GOT3 (cell line): ENCODE measurements around the gene HPS4.
"Not testable (repeated sequence)": the region's sequence is repeated elsewhere in the genome, so short reads cannot be mapped to it uniquely, and the experiment has no call there.

Experiments used
- DNase-seq: peaks from one replicate; lab custom pipeline; 2025; ENCODE audit warnings: mixed read lengths; lab: John Stamatoyannopoulos, UW

Gene HPS4

DNA sequence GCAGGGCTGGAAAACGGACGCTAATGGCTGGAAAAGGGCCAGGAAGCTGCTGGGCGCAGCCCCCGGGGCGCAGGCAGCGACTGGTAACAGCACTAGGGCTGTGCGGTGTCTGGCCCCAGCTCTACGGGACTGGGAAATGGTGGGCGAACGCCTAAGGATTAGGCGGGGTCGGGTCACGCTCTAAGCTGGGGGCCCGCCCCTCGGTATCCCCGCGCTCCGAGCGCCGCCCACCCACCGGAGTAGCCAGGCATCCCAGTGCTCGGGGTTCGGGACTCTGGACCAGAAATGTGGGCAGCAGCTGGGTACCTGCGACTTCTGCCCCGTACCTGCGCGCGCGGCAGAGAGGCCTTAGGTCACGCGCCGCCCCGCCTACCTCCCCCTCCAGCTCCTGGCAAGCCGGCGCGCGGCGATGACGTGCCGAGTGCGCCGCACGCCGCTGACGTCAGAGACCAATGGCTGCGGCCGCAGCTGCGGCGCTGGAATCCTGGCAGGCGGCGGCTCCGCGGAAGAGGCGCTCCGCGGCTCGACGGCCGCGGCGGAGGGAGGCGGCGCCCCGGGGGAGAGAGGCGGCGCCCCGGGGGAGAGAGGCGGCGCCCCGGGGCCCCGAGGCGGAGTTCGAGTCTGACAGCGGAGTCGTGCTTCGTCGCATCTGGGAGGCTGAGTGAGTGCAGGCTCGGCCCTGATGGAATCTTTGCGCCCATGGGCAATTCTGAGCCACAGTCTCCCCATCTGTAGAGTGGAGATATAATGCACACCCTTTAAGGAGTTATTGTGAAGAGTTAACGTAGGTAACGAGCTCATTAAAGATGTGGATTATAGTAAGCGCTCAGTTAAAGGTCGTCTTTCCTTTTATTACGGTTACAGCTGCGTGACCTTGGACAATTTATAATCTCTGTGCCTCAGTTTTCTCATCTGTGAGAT lies at the start of gene HPS4, which contains the start of gene SRRD:
TSS of gene HPS4 (minus strand) at position 345 of the 921 bp plus-strand sequence. CDS start 2,021 bp downstream, outside the sequence.
TSS of gene SRRD (plus strand) at position 439 of the 921 bp plus-strand sequence. CDS start at position 453, 14 bp downstream.
- peak; percentile 52 for DNase-seq

DNA sequence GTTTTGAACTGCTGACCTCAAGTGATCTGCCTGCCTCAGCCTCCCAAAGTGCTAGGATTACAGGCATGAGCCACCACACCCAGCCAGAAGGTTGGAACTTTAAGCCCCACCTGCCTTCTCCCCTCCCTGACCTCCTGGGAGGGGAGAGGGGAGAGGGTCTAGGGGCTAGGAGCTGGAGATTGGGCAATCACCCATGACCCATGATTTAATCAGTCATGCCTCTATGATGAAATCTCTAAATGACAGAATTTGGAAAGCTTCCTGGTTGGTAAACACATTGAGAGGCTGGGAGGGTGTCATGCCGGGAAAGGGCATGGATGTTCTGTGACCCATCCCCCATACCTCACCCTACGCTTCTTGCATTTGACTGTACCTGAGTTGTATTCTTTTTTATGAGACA lies 45.8 kb upstream of the HPS4 start:
- DNase-seq = no peak

DNA sequence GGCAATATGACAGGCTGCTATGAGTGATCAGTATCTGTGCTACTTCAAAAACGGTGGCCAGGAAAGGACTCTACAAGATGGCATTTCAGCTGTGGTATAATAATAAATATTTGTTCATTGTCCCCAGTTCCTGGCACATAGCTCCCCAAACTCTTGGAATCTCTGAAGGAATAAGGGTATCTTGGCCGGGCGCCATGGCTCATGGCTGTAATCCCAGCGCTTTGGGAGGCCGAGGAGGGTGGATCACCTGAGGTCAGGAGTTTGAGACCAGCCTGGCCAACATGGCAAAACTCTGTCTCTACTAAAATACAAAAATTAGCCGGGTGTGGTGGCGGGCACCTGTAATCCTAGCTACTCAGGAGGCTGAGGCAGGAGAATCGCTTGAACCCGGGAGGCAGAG lies 44.9 kb upstream of the HPS4 start:
- not testable (repeated sequence) for DNase-seq

DNA sequence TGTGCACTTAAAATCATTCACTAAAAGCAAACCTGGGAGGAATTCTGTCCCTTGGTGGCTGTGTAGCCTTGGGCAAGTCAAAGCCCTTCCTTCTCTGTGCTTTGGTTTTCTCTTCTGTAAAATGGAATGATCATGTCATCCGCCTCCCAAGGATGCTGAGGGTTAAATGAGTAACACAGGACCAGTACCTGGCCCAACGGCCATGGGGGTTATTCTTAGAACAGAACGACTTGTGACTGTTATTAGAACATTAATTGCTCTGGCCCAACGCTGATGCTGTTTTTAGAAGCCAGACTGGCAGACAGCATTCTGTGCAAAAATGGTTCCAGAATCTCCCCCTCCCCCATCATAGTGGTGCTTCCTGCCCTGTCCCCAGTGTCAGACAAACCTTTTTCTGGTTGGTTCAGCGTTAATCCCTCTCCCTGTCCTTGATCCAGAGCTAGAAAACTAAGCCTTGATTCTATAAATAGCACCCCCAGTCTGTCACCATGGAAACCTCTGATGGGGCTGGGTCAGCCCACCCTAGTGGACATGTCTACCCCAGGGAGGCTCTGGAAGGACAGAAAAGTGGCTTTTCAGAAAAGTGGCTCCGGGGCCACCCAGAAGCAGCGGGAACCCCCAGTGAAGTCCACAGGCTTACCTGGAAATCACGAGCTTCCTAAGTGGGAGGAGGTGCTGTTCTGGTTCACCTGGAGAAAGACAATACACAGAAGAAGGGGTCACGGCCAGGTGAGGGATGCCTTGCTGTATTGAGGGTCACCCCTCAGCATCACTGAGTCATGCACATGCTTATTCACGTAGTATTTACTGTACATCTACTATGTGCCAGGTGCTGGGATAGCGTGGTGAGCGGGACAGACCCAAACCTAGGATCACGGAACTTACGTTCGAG lies 44.2 kb upstream of the HPS4 start:
- no peak for DNase-seq

DNA sequence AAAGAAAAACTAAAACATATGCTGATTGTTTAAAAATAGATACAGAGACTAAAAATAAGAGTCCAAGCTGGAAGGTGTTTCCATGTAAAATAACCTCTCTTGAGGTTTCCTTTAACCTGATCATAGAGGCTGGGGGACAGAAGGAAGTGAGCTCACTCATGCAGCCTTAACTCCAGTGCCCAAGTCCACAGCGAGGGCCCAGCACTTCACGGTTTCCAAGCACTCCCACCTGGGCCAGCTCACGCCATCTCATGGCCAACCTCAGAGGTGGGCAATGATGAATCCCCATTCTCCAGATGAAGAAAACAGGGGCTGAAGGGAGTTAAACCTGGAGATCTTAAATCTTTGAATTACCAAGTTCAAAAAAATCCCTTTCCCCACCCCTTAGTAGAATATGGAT lies 43.6 kb upstream of the HPS4 start:
- DNase-seq = no peak

DNA sequence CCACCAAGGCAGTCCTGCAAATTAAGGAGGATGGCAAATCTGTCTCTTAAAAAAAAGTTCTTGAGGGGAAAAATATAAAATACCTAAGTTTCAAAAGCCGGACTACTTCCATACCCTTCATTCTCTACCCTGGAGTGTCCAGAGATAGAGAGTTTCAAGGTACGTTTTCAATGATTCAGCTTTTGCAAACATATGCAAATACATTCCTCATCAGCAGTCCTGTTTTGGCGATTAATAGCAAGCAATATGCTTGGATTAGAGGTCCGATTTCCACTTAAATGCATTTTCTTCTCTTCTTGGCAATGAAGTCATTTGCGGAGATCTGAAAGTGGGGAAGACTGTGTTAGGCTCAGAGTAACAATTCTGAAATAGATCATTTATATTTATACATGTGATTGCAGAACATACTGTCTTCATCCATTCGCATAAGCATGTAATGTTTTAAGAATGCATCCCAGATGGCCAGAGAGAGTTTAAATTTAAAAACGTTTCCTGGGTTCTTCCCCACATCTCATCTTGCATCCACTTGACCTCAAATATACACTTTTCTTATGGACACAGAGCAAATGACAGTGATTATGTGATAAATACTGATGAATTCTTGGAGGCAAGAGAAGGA lies 42.5 kb upstream of the HPS4 start:
- no peak for DNase-seq

DNA sequence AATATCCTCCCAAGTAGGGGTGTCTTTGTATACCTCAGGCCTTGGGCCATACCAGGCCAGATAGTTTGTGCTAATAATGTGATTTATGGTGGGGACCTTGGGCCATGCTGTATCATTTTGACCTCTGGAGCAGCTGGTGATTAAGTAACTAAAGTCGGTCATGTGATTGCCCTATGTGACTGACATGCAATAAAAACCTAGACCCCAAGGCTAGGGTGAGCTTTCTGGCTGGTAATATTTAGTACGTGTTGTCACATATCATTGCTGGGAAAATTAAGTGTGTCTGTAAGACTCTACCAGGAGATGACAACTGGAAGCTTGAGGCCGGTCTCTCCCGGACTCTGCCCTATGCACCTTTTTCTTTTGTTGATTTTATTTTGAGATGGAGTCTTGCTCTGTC lies 41.3 kb upstream of the HPS4 start:
- DNase-seq = no peak

DNA sequence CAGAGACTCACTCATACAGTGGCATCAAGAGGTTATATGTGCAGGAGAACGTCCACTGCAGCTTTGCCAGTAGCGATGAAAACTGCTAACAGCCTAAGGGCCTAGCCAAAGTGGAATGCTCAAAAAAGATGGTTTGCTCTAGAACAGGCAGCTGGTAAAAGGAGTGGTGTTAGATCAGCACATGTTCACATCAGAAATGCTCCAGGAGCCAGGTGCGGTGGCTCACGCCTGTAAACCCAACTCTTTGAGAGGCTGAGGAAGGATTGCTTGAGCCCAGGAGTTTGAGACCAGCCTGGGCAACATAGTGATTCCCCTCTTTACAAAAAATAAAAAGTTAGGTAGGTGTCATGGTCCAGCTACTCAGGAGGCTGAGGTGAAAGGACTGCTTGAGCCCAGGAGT lies 39.0 kb upstream of the HPS4 start:
- no peak for DNase-seq

DNA sequence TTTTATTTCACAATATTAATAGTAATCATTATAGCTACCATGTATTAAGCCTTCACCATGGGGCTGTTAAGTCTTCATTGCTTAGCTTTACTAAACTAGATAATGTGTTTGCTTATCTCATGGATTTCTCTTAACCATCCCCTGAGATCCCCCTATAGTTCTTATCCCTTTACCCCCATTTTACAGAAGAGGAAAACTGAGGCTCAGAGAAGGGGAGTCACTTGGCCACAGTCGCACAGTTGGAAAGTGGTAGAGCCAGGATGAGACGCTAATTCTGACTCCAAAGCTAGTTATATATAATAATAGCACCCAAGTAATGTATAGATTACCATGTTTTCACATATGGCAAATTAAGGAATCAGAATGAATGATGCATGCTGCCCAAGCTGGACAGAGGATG lies 38.4 kb upstream of the HPS4 start:
- no peak for DNase-seq

DNA sequence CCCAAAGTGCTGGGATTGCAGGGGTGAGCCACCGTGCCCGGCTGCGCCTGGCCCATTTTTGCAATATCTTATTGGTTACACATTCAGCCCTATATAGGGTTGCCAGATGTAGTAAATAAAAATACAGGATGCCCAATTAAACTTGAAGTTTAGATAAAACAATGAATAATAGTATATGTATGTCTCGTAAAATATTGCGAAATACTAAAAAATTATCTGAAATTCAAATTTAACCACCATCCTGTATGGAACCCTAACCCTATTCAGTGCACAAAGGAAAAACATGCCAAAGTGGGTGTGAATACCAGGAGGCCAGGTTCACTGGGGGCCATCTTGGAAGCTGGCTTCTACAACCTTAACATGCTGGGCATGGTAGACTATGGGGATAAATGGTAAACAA lies 33.8 kb upstream of the HPS4 start:
- DNase-seq = no peak

DNA sequence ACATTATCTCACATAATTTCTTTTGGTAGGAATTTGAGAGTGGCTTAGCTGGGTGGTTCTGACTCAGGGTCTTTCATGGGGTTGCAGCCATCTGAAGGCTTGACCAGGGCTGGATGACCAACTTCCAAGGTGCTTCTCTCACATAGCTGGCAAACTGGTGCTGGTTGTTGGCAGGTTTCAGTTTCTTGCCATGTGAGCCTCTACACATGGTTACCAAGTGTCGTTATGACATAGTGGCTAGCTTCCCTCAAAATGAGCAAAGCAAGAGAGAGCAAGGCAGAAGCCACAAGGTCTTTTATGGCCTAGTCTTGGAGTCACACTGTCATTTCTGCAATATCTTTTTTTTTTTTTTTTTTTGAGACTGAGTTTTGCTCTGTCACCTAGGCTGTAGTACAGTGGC lies 32.9 kb upstream of the HPS4 start:
- no peak for DNase-seq

DNA sequence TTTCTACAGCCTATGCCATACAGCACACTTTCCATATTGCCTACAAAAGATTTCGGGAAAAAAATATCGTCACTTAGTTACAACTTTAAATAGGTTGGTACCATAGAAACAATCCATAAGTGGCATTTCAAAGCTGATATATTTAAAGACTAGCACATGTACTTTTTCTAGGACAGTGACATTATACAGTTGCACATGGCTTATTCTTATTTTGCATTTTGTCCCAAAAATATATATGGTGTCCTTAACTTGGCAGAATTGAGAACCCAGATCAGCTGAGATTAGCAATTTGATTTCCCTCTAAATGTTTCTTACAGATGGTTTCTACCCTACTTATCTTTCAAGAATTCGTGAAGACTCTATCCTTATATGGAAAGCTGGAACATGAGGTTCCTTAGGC lies 32.3 kb upstream of the HPS4 start:
- no peak for DNase-seq

DNA sequence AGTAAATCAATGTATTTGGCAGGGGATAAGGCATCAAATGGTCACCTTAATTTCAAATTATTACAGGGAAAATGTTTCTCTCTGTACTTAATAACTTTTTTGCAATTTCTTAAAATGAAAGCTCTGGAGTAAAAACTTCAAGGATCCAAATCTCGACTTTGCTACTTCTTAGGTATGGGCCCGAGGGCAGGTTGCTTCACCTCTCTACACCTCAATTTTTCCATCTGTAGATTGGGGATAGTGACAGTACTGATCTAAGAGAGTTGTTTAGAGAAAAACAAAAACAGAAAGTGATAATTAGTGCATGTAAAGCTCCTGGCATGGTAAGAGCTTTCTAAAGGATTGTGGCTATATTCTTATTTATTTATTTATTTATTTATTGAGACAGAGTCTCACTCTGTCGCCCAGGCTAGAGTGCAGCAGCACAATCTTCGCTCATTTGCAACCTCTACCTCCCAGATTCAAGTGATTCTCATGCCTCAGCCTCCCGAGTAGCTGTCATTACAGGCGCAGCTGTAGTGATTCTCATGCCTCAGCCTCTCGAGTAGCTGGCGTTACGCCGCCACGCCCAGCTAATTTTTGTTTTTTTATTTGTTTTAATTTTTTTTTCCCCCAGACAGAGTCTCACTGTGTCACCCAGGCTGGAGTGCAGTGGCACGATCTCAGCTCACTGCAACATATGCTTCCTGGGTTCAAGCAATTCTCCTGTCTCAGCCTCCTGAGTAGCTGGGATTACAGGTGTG lies 31.0 kb upstream of the HPS4 start:
- DNase-seq = no peak

DNA sequence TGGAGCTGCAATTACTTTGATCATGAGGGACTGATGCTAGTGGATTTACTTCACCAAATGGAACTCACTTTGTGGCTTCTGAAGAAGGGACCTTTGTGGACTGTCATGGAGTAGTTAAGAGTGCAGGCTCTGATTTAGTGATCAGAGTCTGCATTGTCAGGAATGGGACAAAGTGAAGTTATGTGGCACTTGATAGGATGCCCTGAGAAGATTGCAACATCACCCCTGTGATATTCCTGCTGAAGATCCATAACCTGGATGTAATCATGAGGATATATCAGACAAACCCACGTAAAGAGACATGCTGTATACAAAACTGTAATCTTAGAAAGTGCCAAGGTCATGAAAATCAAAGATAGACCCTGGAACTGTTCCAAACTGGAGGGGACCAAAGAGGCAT lies 30.3 kb upstream of the HPS4 start:
- no peak for DNase-seq

DNA sequence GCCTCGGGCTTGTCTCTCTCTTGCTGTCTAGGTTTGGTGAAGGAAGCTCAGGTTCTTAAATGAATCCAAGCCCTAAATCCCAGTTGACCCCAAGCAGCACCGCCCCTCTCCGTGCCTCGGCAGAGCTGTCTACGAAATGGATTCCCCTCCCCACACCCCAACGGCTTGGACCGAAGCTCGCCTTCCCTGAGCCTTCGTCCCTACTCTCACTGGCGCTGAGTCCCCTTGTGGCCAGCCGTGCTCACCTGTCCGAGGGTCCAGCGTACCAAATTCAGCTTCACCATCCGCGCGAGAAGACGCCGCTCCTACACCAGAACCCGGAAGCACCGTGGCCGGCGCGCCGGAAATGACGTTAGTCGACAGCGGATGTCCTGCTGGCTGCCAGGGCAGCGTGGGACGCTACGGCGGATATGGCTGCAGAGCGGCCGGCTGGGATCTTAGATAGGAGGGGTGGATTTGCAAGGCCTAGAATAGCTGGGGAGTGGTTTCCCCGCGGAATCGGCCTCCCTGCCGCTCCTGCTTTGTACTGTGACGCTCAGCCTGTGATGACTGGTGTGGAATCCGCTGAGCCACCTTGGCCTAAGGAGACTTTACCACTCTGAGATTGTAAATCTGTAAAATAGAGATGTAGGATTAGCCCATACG lies 28.7 kb upstream of the HPS4 start, which contains the start of gene TFIP11:
TSS of gene TFIP11 (minus strand) at position 325 of the 645 bp plus-strand sequence. CDS start 2,201 bp downstream, outside the sequence.
- peak; percentile 59 for DNase-seq

DNA sequence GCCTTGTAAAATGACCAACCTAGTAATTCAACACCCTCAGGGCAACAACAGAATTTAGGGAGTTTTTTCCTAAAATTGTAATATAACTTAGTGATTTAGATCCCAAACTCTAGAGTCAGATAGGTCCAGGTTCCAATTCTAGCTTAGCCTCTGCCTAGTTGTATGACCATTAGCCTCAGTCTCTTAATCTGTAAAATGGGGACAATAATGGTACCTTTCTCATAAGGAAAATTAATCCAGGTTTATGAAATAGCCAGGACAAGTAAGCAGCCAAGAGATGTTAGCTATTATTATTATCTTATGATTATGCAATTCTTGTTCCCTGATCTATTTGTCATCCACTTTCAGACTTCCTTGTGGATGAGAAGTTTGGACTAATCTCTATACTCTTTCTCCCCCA lies 24.6 kb upstream of the HPS4 start:
- DNase-seq = no peak

DNA sequence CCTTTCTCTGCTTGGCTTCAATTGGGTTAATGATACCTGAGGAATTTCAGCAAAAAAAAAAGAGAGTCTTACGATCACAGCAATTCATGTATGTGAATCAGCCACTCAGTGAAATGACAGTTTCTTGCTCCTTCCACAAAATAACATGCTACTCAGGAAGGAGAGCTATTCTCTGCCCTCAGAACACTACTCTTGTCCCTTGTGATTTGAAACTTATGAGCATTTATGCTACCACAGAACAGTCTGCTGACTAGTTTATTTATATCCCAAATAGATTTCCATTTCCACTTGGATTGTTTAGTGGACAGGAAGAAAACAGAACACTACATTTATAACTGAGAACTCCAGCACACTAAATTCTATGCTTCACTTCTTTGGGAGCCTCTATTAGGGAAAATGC lies 20.2 kb upstream of the HPS4 start:
- no peak for DNase-seq

DNA sequence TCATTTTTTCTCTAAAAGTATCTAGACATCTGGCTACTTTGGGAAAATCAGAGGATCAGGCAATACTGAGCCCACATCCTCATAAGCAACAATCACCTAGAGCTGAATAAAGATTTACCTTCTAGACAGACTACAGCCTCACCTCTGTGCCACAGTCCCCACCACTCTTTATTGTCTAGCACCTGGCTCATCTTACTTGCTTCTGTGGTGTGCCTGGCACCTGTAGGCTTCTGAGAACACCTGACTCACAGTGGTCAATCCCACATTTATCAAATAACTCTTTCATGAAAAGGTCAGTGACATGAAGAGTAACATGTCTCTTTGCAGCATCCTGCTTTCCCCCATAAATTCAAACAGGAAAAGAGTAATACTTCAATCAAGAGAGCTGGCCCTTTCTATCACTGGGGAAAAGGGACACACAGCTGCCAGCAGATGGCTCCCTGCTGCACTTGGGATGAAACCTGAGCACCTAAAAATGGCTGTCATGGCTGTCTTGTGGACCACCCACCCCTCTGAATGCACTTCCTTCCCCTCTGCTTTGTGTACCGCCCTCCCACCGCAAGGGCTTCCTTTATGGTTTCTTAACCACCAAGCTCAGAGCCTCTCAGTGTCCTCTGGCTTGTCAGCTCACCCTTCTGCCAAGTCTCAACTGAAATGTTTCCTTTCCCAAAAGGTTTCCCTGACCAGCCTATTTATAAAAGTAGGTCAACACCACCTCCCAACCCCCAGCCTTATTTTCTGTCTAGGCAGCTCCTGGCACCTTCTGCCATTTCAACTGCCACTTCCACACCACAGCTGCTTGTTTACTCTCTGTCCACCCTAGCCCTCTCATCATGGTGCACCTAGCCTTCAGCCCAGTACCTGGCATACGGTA lies 19.3 kb upstream of the HPS4 start:
- no peak for DNase-seq

DNA sequence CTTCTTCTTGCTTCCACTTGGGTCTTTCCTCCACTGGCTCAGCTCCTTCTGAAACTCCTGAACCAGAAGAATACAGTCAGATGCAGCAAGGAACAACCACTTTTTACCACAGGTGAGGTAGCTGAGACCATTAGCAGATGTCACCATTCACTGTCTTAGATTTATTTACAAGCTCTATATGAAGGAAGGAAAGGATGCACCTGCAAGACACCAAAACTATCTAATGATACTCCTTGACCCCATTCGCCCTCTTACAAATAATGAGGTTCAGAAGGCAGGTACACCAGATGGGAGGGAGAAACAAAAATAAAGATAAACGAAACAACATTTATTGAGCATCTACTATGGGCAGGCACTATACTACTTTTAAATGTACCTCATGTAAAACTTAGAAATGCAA lies 18.4 kb upstream of the HPS4 start:
- DNase-seq = no peak

DNA sequence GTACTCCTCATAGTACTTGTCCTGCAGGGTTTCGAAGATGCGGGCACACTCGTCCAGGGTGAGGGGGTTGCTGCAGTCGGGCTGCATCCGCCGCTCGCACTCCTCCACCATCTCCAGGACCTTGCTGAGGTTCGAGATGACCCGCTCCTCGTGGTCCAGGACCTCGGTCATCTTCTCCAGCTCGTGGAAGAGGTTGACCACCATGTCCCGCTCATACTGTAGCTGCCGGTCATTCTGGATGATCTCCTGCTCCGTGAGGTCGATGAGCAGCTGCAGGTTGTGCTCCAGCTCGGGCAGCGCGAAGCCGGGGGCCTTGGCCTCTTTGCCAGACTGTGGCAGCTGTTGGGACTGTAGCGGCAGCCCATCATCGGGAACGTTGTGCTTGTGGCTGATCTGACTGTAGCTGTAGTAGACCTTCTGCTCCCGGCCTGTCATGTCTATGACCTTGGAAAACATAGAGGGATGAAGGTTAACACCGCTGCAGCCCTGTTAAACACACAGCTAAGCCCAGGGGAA lies 15.7 kb upstream of the HPS4 start:
- no peak for DNase-seq
